PC-3 (cell line): ENCODE measurements around the gene UBE2E2.

Source experiments
- EZH2phosphoT487 ChIP-seq: fragments of 300-600 bp; sonication (generic); IDR thresholded peaks from 2 replicates; pipeline ENCODE4 v1.6.1; 2018; ENCODE audit warnings: mild to moderate bottlenecking, antibody characterized with exemption, low read length, borderline replicate concordance
- TF ChIP-seq, protein P1 (sequence below): fragments of 300-600 bp; sonication (generic); conservative IDR thresholded peaks from 2 replicates; pipeline ENCODE4 v1.5.1; 2017; ENCODE audit warnings: antibody characterized with exemption, low read depth, mild to moderate bottlenecking, low read length

DNA sequence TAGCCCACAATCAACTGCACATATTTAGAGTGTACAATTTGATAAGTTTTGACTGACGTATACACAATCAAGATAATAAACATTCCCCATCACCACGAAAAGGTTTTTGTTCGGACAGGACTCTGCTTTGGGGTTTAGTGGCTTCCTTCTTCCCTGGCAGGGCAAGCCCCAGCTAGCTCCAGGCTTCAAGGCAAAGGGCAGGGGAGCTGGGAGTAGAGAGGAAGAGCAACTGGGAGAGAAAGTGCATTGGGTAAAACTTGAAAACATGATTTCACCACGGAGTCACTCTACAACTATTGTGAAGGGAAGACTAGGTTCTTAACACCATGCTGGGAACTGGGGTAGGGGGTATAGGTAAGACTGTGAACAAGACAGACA is 417.5 kb downstream of the UBE2E2 start:
- TF ChIP-seq, protein P1, sequence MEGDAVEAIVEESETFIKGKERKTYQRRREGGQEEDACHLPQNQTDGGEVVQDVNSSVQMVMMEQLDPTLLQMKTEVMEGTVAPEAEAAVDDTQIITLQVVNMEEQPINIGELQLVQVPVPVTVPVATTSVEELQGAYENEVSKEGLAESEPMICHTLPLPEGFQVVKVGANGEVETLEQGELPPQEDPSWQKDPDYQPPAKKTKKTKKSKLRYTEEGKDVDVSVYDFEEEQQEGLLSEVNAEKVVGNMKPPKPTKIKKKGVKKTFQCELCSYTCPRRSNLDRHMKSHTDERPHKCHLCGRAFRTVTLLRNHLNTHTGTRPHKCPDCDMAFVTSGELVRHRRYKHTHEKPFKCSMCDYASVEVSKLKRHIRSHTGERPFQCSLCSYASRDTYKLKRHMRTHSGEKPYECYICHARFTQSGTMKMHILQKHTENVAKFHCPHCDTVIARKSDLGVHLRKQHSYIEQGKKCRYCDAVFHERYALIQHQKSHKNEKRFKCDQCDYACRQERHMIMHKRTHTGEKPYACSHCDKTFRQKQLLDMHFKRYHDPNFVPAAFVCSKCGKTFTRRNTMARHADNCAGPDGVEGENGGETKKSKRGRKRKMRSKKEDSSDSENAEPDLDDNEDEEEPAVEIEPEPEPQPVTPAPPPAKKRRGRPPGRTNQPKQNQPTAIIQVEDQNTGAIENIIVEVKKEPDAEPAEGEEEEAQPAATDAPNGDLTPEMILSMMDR, result no peak
- TF ChIP-seq EZH2phosphoT487, result no peak
